ENCODE results near the gene POLA1. TPM values are rescaled to one million over a fixed set of nuclear protein-coding genes. Genes with fewer than 3 reads are reported as not detected.
A peak's percentile ranks its signal among the peaks of the same experiment; 100 is the strongest.

Gene POLA1
- total and polyA plus RNA-seq, 11 donors = 1.9 to 8.1 (median 6.5) TPM

DNA sequence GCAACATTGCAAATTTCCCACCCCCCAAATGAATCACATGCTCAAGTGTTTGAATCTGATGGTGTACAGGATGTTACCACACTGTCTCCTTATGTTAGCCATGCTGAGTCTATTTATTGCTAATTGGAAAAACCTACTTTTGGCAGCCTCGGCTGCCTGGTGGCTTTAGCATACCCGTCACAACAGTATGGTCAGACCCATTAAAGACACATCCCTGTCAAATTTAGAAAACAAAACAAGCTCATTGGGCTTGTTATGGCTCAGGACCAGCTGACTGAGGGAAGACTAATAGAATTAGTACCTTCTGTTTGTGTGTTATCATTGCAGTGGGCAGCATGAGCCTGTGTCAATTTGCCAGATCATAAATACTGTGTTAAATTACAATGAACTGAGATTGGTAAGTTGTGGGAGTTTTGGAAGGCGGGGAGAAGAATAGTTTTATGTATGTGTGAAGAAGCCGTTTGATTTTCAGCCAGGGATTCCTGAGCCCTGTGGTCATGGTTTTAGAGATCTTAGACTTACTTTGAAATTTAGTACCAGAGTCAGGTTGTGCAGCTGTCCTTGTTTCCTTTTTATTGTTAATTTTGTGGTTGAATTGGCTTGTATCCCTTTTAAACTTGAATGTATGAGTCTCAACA is 66.8 kb downstream of the POLA1 start:
- DNase-seq = no peak
- H3K27me3 ChIP-seq = no peaks in the 10 kb centered on the region
- ATAC-seq = no peak
- H3K36me3 ChIP-seq = peaks cover 0 to 11% (median 0%) of the 10 kb centered on the region in 9 donors
- H3K27ac ChIP-seq = no peak overlapping the region
- intact Hi-C loops (cut with DNase I) = no loop called here
- no peak overlapping the region for H3K4me3 ChIP-seq
- TF ChIP-seq CTCF (IDR thresholded peaks at IDR 0.05) (no peak), POLR2A (IDR thresholded peaks at IDR 0.05) (no peak)
- 43 to 51% (median 50%) methylated on average over 4 of the region's 4 CpGs for WGBS, 4 donors
- H3K4me1 ChIP-seq = peaks cover 0 to 5% (median 0%) of the 10 kb centered on the region in 12 donors
- H3K9me3 ChIP-seq = no peaks in the 10 kb centered on the region

DNA sequence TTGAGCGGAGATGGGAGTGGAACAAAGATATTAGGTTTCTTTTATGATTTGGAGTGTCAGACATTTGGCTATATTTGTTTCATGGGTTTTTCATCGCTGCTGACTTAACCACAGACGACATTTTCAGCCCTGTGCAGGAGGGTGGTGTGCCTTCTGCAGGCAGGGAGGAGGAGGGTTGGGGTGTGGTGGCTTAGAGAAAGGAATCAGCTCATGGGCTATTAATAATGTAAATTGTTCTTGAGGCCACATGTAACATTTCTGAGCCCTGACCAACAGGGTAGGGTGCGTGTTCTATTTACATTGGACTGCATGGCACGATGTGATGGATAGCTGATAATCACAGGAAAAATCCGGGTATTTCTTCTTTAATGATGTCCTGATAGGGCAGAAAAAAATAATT is 67.6 kb downstream of the POLA1 start:
- ATAC-seq = peak in 1 of 4 donors; percentile 59
- peaks cover 0 to 5% (median 0%) of the 10 kb centered on the region in 12 donors for H3K4me1 ChIP-seq
- no peak for TF ChIP-seq POLR2A (IDR thresholded peaks at IDR 0.05)
- TF ChIP-seq CTCF (IDR thresholded peaks at IDR 0.05) = no peak

DNA sequence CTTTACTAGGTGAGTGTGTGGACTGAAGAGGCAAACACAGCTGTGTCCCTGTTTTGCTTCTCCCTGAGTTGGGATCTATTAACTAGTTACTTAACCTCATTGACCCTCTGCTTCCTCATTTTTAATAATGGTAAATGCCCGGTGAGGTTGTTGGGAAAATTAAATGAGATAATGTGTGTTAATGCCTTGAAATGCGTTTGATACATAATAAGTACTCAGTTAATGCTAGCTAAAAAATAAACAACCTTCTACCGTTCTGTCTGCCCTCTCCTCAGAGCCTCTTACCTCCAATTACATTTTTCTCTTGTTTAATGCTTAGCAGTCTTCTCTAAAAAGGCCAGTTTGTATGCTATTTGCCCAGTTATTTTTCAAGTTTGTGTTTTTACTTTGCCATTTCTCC is 70.3 kb downstream of the POLA1 start:
- intact Hi-C loops (cut with DNase I) = no loop called here
- H3K9me3 ChIP-seq = no peaks in the 10 kb centered on the region
- no peak for ATAC-seq
- H3K36me3 ChIP-seq = peaks cover 0 to 16% (median 0%) of the 10 kb centered on the region in 9 donors
- peaks cover 0 to 5% (median 0%) of the 10 kb centered on the region in 12 donors for H3K4me1 ChIP-seq
- H3K4me3 ChIP-seq = no peak overlapping the region
- 68 to 97% (median 79%) methylated on average over 3 of the region's 3 CpGs for WGBS, 4 donors
- H3K27ac ChIP-seq = no peak overlapping the region
- no peaks in the 10 kb centered on the region for H3K27me3 ChIP-seq
- TF ChIP-seq CTCF (IDR thresholded peaks at IDR 0.05) = no peak
- no peak for TF ChIP-seq POLR2A (IDR thresholded peaks at IDR 0.05)
- DNase-seq = no peak

More for the DNA sequence above, 67.6 kb downstream of the POLA1 start:
- DNase-seq = no peak
- Histone ChIP-seq H3K27me3 (no peaks in the 10 kb centered on the region), H3K9me3 (no peaks in the 10 kb centered on the region), H3K4me3 (no peak overlapping the region), H3K27ac (no peak overlapping the region), H3K36me3 (peaks cover 0 to 11% (median 0%) of the 10 kb centered on the region in 9 donors)
- 76 to 95% (median 82%) methylated on average over 6 of the region's 6 CpGs for WGBS, 4 donors
- intact Hi-C loops (cut with DNase I) = no loop called here

GRCh38 chrX:24767557-24767956 is 73.8 kb downstream of the POLA1 start:
- no peak for DNase-seq
- H3K4me1 ChIP-seq = no peaks in the 10 kb centered on the region
- H3K27me3 ChIP-seq = no peaks in the 10 kb centered on the region
- intact Hi-C loops (cut with DNase I) = no loop called here
- H3K36me3 ChIP-seq = peaks cover 0 to 17% (median 6%) of the 10 kb centered on the region in 9 donors
- no peak overlapping the region for H3K4me3 ChIP-seq
- TF ChIP-seq POLR2A (IDR thresholded peaks at IDR 0.05) (no peak), CTCF (IDR thresholded peaks at IDR 0.05) (no peak)
- no peaks in the 10 kb centered on the region for H3K9me3 ChIP-seq
- ATAC-seq = no peak
- 80 to 97% (median 89%) methylated on average over 1 of the region's 1 CpG for WGBS, 4 donors
- no peak overlapping the region for H3K27ac ChIP-seq

Data from heart left ventricle (tissue), 16 donors.